HG03575 (cell line): ENCODE data around the gene EIF3L.
"Not testable (repeated sequence)": the region's sequence is repeated elsewhere in the genome, so short reads cannot be mapped to it uniquely, and the experiment has no call there.

Experiments used
- ATAC-seq: cut with Tn5 transposase; IDR thresholded peaks from one replicate; pipeline ENCODE4 v1.9.1; 2021; ENCODE audit not compliant: unreplicated experiment, insufficient number of reproducible peaks, low FRiP score; ENCODE audit errors: extremely low read depth

The EIF3L gene

DNA sequence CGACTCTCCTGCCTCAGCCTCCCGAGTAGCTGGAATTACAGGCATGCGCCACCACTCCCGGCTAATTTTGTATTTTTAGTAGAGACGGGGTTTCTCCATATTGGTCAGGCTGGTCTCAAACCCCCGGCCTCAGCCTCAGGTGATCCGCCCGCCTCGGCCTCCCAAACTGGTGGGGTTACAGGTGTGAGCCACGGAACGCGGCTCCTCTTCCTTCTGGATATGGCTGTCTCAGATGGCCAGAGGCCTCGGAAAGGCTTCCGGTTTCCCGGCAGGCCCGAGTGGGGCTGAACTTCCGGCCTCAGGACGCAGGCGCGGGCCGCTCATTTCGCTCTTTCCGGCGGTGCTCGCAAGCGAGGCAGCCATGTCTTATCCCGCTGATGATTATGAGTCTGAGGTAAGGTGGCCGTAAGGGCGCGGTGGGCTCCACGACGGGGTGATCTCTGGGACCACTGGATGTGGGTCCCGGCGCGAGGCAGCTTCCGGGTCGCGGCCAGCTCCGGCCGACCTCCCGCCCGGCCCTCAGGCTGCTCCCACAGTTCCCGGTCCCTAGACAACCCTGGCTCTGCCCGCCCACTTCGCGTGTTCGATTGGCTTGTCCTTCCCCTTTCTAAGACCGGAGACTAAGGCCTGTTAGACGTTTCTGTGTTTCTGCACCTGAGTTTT, at the start of gene EIF3L:
EIF3L (plus strand) TSS at position 331 of the 663 bp plus-strand sequence; CDS start at position 362, 31 bp downstream.
- no peak for ATAC-seq

DNA sequence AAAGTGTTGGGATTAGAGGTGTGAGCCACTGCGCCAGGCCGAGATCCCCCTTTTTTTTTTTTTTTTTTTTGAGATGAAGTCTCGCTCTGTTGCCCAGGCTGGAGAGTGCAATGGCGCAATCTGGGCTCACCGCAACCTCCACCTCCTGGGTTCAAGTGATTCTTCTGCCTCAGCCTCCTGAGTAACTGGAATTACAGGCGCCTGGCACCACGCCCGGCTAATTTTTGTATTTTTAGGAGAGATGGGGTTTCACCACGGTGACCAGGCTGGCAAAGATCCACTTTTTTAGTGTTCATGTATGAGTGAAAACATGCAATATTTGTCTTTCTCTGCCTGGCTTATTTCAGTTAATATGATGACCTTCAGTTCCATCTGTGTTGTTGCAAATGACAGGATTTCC, 49.2 kb upstream of the EIF3L start:
- ATAC-seq: not testable (repeated sequence)

DNA sequence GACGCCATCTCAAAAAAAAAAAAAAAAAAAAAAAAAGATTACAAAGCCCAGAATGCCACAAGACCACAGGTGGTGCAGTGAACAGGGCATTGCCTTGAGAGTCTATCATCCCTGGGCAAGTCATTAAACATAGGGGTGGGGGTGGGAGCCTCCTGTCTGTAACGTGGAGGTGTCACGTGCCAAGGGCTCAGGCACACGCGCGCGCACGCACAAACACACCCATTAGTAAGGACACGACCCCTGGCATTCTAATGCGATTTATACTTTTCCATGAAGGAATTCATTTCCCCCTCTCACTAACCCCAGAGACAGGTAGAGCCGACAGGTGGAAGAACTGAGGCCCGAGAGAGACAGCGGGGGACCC, 47.3 kb upstream of the EIF3L start:
- ATAC-seq: no peak

DNA sequence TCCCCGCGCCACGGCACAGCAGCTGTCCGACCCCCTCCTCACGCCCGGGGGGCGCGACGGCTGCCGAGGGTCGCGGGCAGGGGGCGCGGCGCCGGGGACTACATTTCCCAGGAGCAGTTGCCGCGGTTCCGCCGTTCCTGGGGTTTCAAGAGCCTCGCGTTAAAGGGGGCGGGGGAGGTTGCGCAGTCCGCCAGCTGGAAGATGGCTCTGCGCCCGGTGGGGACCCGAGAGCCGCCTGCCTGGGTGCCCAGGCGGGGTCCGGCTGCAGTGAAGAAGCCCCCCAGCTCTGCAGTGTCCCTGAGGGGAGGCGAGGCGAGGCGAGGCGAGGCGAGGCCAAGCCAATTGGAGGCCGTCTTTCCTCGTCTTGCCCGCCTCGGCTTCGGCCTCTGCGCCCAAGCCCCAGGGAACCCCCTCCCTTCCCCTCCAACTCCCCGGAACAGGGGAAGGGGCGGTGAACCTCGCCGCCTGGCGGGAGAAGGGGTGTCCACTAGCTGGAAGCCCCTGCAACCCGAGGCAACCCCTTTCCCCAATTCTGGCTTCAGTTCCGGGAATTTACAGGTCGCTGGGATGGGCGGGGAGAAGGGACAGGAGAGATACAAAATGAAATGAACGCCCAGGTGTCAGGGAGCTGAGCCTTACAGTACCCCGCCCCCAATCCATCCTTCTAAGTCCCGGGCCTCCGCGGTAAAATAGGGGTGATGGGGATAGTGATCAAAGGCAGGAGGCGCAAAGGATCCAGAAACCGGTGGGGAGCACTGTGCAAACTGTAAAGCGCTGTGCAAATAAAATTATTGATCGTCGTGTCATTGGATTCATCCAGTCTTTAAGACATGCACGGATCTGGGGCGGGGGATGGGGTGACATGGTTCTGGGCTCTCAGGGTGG, 46.7 kb upstream of the EIF3L start:
- ATAC-seq: no peak

DNA sequence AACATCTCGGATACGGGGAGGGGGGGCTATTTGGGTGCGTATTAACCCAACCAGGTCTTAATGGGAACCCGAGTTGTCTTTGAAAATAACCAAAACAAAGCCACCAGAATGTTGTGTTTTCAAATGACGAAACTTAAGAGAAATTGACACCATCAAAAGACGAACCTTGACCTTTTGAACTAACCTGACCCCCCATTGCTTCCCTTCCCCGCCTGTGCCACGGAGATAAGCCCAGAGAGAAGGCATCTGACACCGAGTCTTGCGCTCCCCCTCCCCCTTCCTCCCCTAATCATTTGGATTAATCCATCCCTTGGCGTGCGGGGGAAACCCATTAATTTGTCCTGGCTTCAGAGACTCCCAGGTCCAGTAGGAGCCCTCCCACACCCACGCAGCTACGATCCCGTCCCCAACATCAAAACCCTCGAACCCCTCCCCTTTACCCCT, 46.0 kb upstream of the EIF3L start:
- ATAC-seq: no peak

DNA sequence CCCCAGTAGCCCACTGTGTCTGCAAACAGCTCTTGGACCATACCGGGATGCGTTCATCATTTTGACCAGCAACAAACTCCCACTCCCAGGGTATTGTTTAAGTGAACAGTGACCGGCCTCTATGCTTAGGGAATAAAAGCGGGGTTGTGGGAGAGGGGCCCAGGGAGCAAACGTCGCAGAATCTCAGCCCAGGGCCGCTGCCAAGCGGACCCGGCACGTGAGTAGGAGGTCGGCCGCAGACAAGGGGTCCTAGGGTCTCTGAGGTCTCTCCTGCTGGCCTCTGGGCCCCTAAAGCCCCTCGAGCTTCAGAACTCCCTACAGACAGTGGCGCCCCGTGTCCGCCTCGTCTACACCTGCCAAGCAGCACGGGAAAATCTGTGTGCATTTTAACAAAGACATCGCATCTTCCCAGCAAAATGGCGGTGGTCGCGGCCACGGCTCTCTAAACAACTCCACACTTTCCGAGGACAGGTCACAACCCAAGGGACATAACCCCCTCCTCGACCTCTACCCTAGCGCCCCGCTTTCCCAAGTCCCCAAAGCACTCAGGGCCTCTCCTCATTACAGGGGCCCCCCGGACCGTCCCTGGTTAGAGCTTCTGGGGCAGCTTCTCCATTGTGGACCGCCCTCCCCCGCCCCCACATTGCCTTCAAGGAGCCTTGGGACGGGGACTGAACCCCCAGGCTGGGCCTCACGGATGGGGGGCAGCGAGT, 45.4 kb upstream of the EIF3L start:
- ATAC-seq: no peak

DNA sequence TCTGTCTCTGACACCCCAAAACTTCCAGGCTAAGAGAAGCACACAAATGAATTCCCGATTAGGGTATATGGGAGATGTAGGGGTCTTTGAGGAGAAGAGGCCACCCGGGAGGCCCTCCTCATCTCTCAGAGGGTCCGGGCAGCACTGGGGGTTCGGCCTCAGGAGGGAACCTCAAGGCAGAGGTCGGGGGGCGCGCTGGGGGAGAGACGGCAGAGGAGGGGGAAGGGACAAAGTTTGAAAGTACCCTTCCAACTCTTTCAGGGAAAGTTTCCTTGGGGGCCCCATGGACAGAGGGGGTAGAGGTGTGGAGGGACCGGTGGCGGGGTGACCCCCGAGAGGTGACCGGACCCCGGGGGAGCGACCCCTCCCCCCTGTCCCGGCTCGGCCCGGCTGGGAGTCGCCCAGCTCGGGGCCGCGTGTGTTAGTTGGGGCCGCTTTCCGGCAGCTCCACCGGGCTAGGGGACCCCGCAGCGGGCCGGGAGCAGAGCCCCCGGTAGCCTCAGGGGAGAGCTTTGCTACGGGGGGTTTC, 44.8 kb upstream of the EIF3L start:
- ATAC-seq: no peak

DNA sequence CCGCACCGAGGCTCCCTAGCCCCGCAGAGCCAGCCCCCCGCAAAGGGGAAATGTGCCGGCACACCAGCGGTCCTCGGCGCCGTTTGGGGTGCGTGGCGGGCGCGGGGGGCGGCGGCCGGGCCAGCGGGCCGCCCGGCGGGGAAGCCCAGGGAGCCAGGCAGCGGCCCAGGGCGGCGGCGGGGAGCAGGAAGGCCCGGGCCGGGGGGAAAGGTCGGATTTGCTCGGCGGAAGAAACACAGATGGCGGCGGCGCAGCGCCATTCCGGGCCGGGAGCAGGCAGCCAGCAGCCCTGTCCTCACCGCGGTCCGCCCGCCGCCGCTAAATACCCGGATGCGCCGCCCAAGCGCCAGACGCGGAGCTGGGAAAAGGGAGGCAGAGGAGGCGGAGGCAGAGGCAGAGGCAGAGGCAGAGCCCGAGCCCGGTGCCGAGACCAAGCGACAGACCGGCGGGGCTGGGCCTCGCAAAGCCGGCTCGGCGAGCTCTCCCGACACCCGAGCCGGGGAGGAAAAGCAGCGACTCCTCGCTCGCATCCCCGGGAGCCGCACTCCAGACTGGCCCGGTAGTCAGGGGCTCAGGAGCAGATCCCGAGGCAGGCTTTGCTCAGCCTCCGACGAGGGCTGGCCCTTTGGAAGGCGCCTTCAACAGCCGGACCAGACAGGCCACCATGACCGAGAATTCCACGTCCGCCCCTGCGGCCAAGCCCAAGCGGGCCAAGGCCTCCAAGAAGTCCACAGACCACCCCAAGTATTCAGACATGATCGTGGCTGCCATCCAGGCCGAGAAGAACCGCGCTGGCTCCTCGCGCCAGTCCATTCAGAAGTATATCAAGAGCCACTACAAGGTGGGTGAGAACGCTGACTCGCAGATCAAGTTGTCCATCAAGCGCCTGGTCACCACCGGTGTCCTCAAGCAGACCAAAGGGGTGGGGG, 44.1 kb upstream of the EIF3L start:
- ATAC-seq: no peak

DNA sequence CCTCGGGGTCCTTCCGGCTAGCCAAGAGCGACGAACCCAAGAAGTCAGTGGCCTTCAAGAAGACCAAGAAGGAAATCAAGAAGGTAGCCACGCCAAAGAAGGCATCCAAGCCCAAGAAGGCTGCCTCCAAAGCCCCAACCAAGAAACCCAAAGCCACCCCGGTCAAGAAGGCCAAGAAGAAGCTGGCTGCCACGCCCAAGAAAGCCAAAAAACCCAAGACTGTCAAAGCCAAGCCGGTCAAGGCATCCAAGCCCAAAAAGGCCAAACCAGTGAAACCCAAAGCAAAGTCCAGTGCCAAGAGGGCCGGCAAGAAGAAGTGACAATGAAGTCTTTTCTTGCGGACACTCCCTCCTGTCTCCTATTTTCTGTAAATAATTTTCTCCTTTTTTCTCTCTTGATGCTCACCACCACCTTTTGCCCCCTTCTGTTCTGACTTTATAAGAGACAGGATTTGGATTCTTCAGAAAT, 43.4 kb upstream of the EIF3L start:
- no peak for ATAC-seq

DNA sequence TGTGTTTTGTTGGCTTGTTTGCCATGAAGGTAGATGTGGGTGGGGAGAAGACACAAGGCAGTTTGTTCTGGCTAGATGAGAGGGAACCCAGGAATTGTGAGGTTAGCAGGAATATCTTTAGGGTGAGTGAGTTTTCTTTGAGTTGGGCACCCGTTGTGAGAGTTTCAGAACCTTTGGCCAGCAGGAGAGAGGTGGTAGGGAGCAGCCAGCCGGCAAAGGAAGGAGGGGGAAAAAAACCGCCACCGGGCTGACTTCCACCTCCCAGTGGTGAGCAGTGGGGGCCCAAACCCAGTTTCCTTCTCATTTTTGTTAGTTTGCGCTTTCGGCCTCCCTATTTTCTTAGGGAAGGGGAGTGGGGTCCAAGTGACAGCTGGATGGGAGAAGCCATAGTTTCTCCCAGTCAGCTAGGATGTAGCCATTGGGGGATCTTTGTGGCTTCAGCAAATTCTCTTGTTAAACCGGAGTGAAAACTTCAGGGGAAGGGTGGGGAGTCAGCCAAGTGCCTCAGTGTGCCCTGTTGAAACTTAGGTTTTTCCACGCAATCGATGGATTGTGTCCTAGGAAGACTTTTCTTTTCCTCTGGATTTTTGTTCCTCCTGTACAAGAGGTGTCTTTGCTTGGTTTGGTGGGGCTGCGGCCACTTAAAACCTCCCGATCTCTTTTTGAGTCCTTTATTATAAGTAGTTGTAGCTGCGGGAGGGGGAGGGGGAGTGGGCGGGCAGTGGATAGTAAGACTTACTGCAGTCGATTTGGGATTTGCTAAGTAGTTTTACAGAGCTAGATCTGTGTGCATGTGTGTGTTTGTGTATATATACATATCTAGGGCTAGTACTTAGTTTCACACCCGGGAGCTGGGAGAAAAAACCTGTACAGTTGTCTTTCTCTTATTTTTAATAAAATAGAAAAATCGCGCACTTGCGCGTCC, 42.5 kb upstream of the EIF3L start:
- no peak for ATAC-seq

DNA sequence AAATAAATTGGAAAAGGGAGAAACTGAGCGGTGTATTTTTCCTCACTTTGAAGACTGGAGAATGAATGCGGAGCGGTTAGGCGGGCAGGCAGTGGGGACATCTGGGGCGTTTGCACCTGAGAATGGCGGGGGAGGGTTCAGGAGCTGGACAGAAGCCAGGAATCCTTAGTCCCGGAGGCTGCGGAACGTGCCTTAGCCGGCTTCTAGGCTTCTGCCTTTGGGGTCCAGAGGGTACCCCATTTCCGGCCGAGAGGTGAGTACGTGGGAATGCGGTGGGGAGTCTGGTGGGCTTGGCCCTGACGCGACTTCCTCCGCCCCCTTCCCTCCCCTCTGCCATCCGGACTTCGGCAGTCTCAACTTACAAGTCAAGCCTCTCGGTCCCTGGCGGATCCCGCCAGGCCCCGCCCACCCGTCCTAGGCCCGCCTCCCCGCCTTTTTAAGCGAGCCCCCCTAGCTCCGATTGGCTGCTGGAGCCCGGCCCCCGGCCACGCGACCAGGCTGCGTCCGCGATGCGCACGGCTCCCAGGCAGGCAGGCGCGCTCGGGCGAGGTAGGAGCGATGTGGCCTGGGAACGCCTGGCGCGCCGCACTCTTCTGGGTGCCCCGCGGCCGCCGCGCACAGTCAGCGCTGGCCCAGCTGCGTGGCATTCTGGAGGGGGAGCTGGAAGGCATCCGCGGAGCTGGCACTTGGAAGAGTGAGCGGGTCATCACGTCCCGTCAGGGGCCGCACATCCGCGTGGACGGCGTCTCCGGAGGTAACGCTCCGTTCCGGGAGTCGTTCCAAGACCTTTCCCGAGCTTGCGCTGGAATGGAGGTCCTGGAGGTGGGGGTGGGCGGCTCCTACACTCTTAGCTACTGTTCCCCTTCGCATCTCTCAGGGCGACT, 41.6 kb upstream of the EIF3L start, which contains the start of gene GCAT:
GCAT (plus strand) TSS at position 525 of the 884 bp plus-strand sequence; CDS start at position 559, 34 bp downstream.
- no peak for ATAC-seq

DNA sequence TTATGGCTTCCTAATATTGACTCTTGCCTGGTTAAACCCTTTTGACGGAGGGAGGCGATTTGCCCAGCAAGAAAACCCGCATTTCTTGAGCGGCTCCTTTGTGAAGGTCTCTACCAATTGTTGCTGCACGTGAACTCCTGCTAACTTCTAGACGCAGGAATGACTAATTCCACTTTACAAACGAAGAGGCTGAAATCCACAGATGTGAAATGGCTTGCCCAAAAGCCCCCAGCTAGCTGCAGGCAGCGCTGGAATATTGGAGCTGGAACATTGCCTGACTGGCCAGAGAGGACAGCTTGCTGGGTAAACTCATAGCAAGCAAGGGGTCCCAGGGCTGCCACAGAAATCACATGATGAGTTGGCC, 40.9 kb upstream of the EIF3L start:
- ATAC-seq: no peak

DNA sequence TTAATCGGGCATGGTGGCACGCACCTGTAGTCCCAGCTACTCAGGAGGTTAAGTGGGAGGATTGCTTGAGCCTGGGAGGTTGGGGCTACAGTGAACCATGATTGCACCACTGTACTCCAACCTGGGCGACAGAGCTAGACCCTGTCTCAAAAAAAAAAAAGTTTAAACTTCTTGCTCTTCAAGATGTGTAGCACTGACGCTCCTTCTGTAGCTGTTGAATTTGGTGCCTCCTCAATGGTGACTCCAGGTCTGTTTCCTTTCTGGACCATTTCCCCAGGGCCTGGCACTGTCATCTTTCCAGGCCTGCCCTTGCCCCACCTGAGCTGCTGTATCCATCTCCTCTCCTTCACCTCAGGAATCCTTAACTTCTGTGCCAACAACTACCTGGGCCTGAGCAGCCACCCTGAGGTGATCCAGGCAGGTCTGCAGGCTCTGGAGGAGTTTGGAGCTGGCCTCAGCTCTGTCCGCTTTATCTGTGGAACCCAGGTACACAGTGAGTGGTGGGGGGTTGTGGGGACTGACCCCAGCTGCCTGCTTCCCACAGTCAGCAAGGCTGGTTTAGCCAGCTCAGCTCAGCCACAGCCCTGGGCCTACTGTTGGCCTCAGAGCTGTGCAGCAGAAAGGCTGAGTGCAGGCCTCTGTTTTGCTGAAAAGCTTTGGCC, 39.4 kb upstream of the EIF3L start:
- ATAC-seq: no peak

DNA sequence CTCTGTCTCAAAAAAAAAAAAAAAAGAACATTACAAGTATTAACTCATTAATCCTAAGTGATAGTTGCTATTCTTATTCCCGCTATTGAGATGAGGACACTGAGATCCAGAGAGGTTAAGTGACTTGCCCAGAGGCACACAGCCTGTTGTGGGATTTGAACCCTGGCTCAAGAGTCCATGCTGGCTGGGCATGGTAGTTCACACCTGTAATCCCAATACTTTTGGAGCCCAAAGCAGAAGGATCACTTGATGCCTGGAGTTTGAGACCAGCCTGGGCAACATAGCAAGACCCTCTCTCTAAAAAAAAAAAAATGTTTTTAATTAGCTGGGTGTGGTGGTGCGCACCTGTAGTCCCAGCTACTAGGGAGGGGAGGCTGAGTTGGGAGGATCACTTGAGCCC, 37.4 kb upstream of the EIF3L start:
- ATAC-seq: no peak

DNA sequence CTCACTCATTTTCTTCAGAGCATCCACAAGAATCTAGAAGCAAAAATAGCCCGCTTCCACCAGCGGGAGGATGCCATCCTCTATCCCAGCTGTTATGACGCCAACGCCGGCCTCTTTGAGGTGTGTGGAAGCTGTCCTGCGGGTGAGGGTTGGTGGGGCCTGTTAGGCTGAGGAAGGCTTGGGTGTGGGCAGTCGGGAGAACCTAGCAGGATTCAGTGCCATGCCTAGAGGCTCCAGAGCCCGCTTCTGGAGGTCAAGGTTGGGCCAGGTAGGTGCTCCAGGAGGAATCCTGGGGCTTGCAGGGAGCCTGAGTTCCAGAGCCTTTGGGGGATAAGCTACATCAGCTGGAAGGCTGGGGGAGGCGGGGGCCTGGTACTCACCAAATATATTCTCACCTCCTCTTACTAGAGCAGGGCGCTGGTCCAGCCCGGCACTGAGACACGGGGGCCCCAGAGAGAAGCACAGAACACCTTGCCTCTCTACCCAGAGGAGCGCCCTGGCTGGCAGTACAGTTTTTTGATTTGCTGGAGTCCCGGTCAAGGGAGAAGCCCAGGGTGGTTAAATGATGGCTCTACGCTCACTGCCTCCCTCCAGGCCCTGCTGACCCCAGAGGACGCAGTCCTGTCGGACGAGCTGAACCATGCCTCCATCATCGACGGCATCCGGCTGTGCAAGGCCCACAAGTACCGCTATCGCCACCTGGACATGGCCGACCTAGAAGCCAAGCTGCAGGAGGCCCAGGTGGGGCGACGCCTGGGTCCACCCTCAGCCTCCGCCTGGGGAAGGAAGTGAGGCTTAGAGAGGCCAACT, 36.1 kb upstream of the EIF3L start:
- ATAC-seq: no peak
